Kidney epithelial cell (primary cell): ENCODE results near the gene MRRF. TPM values are rescaled to one million over a fixed set of nuclear protein-coding genes. Genes with fewer than 3 reads are reported as not detected.
"Not testable (repeated sequence)": the region's sequence is repeated elsewhere in the genome, so short reads cannot be mapped to it uniquely, and the experiment has no call there.

Experiments used
- DNase-seq: peaks from one replicate; pipeline ENCODE4 v3.0.0-alpha.2; 2010; ENCODE audit warnings: low read depth
- H3K27me3 ChIP-seq: 2 replicates; pipeline ENCODE4 v1.6.0; 2011; ENCODE audit warnings: low read length; ENCODE audit not compliant: control insufficient read depth, insufficient read depth
- H3K36me3 ChIP-seq: 2 replicates; pipeline ENCODE4 v1.5.1; 2011; ENCODE audit warnings: low read length; ENCODE audit not compliant: control insufficient read depth, insufficient read depth
- H3K4me3 ChIP-seq: 2 replicates; pipeline ENCODE4 v1.5.1; 2011; ENCODE audit warnings: low read depth, mild to moderate bottlenecking, control low read depth, low read length
- CTCF ChIP-seq: IDR thresholded peaks from 2 replicates; pipeline ENCODE4 v1.5.1; 2011; ENCODE audit warnings: mild to moderate bottlenecking, moderate library complexity, low read length, control low read depth, inconsistent platforms; ENCODE audit not compliant: insufficient read depth, poor library complexity, severe bottlenecking
- total RNA-seq: library from RNA; depleted of rRNA; stranded (reverse); fragments of >200 nt; gene quantifications from 2 replicates; pipeline ENCODE4 v1.2.3, GENCODE V29; 2015

The MRRF gene
- total RNA-seq, 1 donor from 2014 or later: 46.2 TPM

GRCh38 chr9:122325124-122325523, 60.4 kb downstream of the MRRF start:
- no peaks in the 10 kb centered on the region for H3K27me3 ChIP-seq
- no peak overlapping the region for H3K4me3 ChIP-seq
- DNase-seq: no peak
- no peak for TF ChIP-seq CTCF
- H3K36me3 ChIP-seq: peaks cover 1% of the 10 kb centered on the region

GRCh38 chr9:122327175-122327574, 62.5 kb downstream of the MRRF start:
- peaks cover 1% of the 10 kb centered on the region for H3K36me3 ChIP-seq
- DNase-seq: no peak
- H3K4me3 ChIP-seq: no peak overlapping the region
- TF ChIP-seq CTCF: no peak
- no peaks in the 10 kb centered on the region for H3K27me3 ChIP-seq

- Histone ChIP-seq H3K4me3 (no peak overlapping the region), H3K27me3 (no peaks in the 10 kb centered on the region), H3K36me3 (no peaks in the 10 kb centered on the region)
- TF ChIP-seq CTCF: no peak
- no peak for DNase-seq
Measured at GRCh38 chr9:122329597-122329996, 64.9 kb downstream of the MRRF start.

GRCh38 chr9:122330466-122330865, 65.8 kb downstream of the MRRF start:
- H3K27me3 ChIP-seq, H3K36me3 ChIP-seq, DNase-seq, H3K4me3 ChIP-seq: not testable (repeated sequence)

DNA sequence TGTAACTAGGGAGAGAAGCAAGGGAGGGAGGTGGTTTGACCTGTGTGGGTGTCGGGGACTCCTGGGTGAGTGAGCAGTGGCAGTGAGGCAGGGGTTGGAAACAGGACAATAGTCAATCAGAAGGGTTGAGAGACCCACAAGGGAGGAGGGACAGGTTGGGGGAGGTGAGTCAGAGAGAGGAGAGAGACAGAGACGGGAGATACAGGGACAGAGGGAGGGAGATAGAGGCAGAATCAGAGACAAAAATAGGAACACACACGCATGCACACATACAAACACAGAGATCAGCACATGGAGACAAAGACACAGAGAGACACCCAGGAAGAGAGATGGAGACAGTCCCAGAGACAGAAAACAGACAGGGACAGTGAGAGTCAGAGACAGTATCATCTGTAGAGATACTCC, 66.8 kb downstream of the MRRF start:
- no peak for DNase-seq
- Histone ChIP-seq H3K36me3 (no peaks in the 10 kb centered on the region), H3K4me3 (no peak overlapping the region), H3K27me3 (peaks cover 3% of the 10 kb centered on the region)
- no peak for TF ChIP-seq CTCF

- TF ChIP-seq CTCF: no peak
- DNase-seq: no peak
- Histone ChIP-seq H3K36me3 (no peaks in the 10 kb centered on the region), H3K27me3 (peaks cover 9% of the 10 kb centered on the region), H3K4me3 (no peak overlapping the region)
Measured at GRCh38 chr9:122332083-122332482, 67.4 kb downstream of the MRRF start.
